Vagina (tissue), 2 donors: Measurements from ENCODE around the gene MUC6.

Experiments used
- POLR2A ChIP-seq, 2 donors: fragments of 450-650 bp; IDR thresholded peaks; one replicate each; pipeline ENCODE4 v1.6.1; 2017; ENCODE audit warnings: antibody characterized with exemption in 2 of 2, mild to moderate bottlenecking in 2 of 2, moderate library complexity in 2 of 2
- TF ChIP-seq, protein P1 (sequence below), 3 experiments: fragments of 450-650 bp in 2 of 3; fragments of 200-600 bp in 1 of 3; sonication (generic) in 1 of 3; IDR thresholded peaks; one replicate each; pipeline ENCODE4 v1.5.1; 2017 to 2019; ENCODE audit warnings: antibody characterized with exemption in 3 of 3, mild to moderate bottlenecking in 2 of 3, moderate library complexity in 2 of 3

DNA sequence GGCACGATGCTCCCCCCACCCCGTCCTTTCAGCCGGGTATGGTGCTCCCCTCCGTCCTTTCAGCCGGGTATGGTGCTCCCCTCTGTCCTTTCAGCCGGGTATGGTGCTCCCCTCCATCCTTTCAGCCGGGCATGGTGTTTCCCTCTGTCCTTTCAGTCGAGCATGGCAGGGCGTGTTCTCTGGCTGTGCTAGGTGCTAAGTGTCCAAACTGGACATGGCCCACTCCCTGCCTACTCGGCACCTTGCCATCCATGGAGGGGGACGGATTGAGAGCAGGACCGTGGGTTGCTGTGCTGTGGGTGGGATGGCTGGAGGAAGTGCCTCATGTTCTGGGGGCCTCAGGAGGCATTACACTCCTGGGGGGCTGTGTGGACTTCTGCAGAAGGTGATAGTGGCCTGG lies 45.5 kb downstream of the MUC6 start:
- TF ChIP-seq, protein P1, sequence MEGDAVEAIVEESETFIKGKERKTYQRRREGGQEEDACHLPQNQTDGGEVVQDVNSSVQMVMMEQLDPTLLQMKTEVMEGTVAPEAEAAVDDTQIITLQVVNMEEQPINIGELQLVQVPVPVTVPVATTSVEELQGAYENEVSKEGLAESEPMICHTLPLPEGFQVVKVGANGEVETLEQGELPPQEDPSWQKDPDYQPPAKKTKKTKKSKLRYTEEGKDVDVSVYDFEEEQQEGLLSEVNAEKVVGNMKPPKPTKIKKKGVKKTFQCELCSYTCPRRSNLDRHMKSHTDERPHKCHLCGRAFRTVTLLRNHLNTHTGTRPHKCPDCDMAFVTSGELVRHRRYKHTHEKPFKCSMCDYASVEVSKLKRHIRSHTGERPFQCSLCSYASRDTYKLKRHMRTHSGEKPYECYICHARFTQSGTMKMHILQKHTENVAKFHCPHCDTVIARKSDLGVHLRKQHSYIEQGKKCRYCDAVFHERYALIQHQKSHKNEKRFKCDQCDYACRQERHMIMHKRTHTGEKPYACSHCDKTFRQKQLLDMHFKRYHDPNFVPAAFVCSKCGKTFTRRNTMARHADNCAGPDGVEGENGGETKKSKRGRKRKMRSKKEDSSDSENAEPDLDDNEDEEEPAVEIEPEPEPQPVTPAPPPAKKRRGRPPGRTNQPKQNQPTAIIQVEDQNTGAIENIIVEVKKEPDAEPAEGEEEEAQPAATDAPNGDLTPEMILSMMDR (IDR thresholded peaks at IDR 0.05), result no peak
- TF ChIP-seq POLR2A (IDR thresholded peaks at IDR 0.05), result no peak
